ENCODE data around the gene DCAF10. TPM values are rescaled to one million over a fixed set of nuclear protein-coding genes. Genes with fewer than 3 reads are reported as not detected.

The DCAF10 gene
- total and polyA plus RNA-seq, 2 of the 8 experiments (the other 6 are each of a cell fraction or from before 2014, with no cell fraction given): 7.1 to 15.0 TPM

DNA sequence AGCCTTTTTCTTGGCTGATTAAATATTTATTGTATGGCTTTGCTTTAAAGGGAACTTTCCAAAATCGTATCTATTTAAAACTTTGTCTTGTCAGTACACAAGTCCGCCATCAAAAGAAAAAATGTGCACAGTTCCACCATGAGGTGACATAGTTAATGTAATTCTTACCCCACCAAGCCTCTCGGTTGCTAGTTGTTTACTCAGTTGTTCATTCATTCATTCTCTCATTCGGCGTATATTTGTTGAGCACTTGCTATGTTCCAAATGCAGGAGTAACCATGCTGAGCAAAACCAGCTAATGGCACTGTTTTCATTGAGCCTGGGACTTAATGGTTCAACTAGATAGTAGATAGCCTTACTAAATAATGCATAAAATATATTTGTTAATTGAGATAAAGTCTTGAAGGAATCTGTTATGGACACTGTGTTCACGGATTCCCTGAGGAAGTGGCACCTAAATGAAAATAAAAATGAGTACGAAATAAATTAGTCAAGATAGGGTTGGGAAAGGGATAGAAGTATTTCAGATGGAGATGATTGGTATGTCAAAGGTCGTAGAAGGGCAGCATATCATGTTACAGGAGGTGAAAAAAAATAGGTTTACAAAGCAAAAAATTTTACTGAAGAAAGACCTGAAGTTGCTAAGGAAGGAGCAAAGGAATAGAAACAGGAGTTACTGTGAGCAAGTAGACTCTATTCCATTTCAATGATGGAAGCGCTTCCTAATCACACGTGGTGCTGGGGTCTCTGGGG, 1.5 kb downstream of the DCAF10 start:
- Histone ChIP-seq H3K18ac (ENCODE audit: extremely low read depth, low read length) (no peak overlapping the region), H2BK20ac (ENCODE audit: low read length) (no peak overlapping the region), H2AFZ (ENCODE audit: low read length) (no peak overlapping the region), H3K9me3 (ENCODE audit: insufficient read depth in 2 of 2, low read depth in 1 of 2, low read length in 1 of 2) (no peaks in the 10 kb centered on the region), H3K4me1 (replicated peaks in 1 of 4; ENCODE audit: control insufficient read depth in 3 of 4, insufficient read depth in 4 of 4, low read length in 3 of 4) (peaks cover 2 to 11% (median 5%) of the 10 kb centered on the region in 4 experiments; a peak in 6 of 7 replicates), H2BK15ac (ENCODE audit: low read length) (no peak overlapping the region), H3K36me3 (ENCODE audit: control insufficient read depth in 2 of 4, insufficient read depth in 4 of 4, low read length in 3 of 4) (no peaks in the 10 kb centered on the region), H2BK5ac (ENCODE audit: low read depth, low read length) (no peak overlapping the region), H3K9ac (replicated peaks in 1 of 4; ENCODE audit: extremely low read depth in 1 of 4, low read depth in 3 of 4, low read length in 3 of 4) (peak overlapping the region in 2 of 4 experiments; percentile 62 to 81; a peak in 3 of 7 replicates), H3K4me2 (ENCODE audit: insufficient read depth in 1 of 2, low read depth in 2 of 2, low read length in 2 of 2) (peak overlapping the region; percentile 90 to 95), H3K27ac (ENCODE audit: low read depth, low read length) (no peak overlapping the region), H2BK120ac (replicated peaks; ENCODE audit: low read depth, low read length) (no peak overlapping the region), H3K4me3 (ENCODE audit: extremely low read depth in 1 of 4, insufficient read depth in 2 of 4, low read depth in 3 of 4, low read length in 4 of 4) (peak overlapping the region; percentile 70 to 97 (median 83)), H3K14ac (ENCODE audit: insufficient read length) (no peak overlapping the region), H3K79me2 (ENCODE audit: control insufficient read depth in 1 of 2, insufficient read depth in 2 of 2, low read length in 2 of 2) (peaks cover 0 to 24% of the 10 kb centered on the region in 2 experiments; a peak in 2 of 4 replicates), H3K56ac (replicated peaks; ENCODE audit: insufficient read length, low read depth, low read length) (no peak overlapping the region), H4K8ac (ENCODE audit: extremely low read depth, insufficient read depth, low read length) (no peak overlapping the region), H4K20me1 (replicated peaks in 1 of 2; ENCODE audit: control insufficient read depth in 1 of 2, insufficient read depth in 2 of 2, low read length in 2 of 2) (peaks cover 4 to 8% of the 10 kb centered on the region in 2 experiments), H2AK5ac (ENCODE audit: low read depth, low read length) (no peak overlapping the region), H3K23me2 (ENCODE audit: low read depth, low read length) (peaks cover 6% of the 10 kb centered on the region; the same call in 1 of the 2 replicates), H3K23ac (ENCODE audit: insufficient read length) (no peak overlapping the region), H4K91ac (replicated peaks; ENCODE audit: insufficient read length, low read length) (no peak overlapping the region), H3K79me1 (ENCODE audit: low read depth, low read length) (peaks cover 2% of the 10 kb centered on the region; the same call in 1 of the 2 replicates), H3K4ac (replicated peaks; ENCODE audit: insufficient read length, low read depth, low read length) (no peak overlapping the region), H3K27me3 (replicated peaks in 1 of 4; ENCODE audit: control insufficient read depth in 3 of 4, extremely low read depth in 1 of 4, insufficient read depth in 3 of 4, low read length in 3 of 4) (no peaks in the 10 kb centered on the region), H2BK12ac (ENCODE audit: low read depth, low read length) (no peak overlapping the region), H4K5ac (ENCODE audit: insufficient read length, low read depth, low read length) (no peak overlapping the region)
- ChIA-PET POLR2A (ENCODE audit: partially characterized antibody) (interaction anchor here (0.9 to 2.2 kb wide), 5 partner anchors 9 to 33 kb away, joined by 4 to 20 read pairs (median 4); partner anchors contain the start of gene EXOSC3), CTCF (ENCODE audit: partially characterized antibody) (interaction anchor here (0.6 to 2.0 kb wide), 2 partner anchors 18 to 27 kb away, joined by 3 to 10 read pairs; partner anchors contain the start of gene EXOSC3)
- FAIRE-seq (no peak), DNase-seq (ENCODE audit: low read depth in 1 of 2, low spot score in 2 of 2) (no peak)
- 68 to 100% methylated on average over 1 to 10 of the region's 10 CpGs for WGBS, 2 experiments (ENCODE audit: extremely low coverage in 1 of 2, insufficient coverage in 1 of 2, insufficient read length in 1 of 2, insufficient replicate concordance in 2 of 2, low coverage in 1 of 2, low lambda C conversion rate in 2 of 2, missing lambda C conversion rate in 1 of 2)
- TF ChIP-seq CBX8 (IDR thresholded peaks at IDR 0.05; ENCODE audit: borderline replicate concordance, low read depth, low read length): no peak
- no peak for TF ChIP-seq SRF (IDR thresholded peaks at IDR 0.05; ENCODE audit: low read depth, low read length)
- TF ChIP-seq KDM1A (IDR thresholded peaks at IDR 0.05; ENCODE audit: borderline replicate concordance, low read length): no peak
- no peak for TF ChIP-seq EGR1 (IDR thresholded peaks at IDR 0.05; ENCODE audit: borderline replicate concordance, low read depth, low read length)
- TF ChIP-seq KDM5A (IDR thresholded peaks at IDR 0.05; ENCODE audit: low read length): no peak
- no peak for TF ChIP-seq TBP (IDR thresholded peaks at IDR 0.05; ENCODE audit: low read depth, low read length)
- no peak for TF ChIP-seq POU5F1 (IDR thresholded peaks at IDR 0.05; ENCODE audit: low read depth, low read length)
- TF ChIP-seq MAX (IDR thresholded peaks at IDR 0.05): no peak
- no peak for TF ChIP-seq POLR2AphosphoS5 (IDR thresholded peaks at IDR 0.05; ENCODE audit: low read depth, low read length)
- no peak for TF ChIP-seq SUZ12 (IDR thresholded peaks at IDR 0.05; ENCODE audit: low read length)
- no peak for TF ChIP-seq RBBP5 (IDR thresholded peaks at IDR 0.05; ENCODE audit: borderline replicate concordance, low read depth, low read length)

Measured in H1 (cell line).